GM19463 (cell line): ENCODE results near the gene RNF113A.
A peak's percentile ranks its signal among the peaks of the same experiment; 100 is the strongest.
"Not testable (repeated sequence)": the region's sequence is repeated elsewhere in the genome, so short reads cannot be mapped to it uniquely, and the experiment has no call there.

ENCODE experiments used
- ATAC-seq: cut with Tn5 transposase; IDR thresholded peaks from one replicate; pipeline ENCODE4 v1.9.1; 2021; ENCODE audit warnings: mild to moderate bottlenecking, moderate library complexity; ENCODE audit not compliant: unreplicated experiment

RNF113A gene

GRCh38 chrX:119871599-119872395 lies at the start of gene RNF113A, which contains the start of gene NDUFA1:
RNF113A (minus strand) TSS chrX:119871733; CDS start chrX:119871613, 120 bp downstream.
NDUFA1 (plus strand) TSS chrX:119871832; CDS start chrX:119871912, 80 bp downstream.
- peak; percentile 89 for ATAC-seq

DNA sequence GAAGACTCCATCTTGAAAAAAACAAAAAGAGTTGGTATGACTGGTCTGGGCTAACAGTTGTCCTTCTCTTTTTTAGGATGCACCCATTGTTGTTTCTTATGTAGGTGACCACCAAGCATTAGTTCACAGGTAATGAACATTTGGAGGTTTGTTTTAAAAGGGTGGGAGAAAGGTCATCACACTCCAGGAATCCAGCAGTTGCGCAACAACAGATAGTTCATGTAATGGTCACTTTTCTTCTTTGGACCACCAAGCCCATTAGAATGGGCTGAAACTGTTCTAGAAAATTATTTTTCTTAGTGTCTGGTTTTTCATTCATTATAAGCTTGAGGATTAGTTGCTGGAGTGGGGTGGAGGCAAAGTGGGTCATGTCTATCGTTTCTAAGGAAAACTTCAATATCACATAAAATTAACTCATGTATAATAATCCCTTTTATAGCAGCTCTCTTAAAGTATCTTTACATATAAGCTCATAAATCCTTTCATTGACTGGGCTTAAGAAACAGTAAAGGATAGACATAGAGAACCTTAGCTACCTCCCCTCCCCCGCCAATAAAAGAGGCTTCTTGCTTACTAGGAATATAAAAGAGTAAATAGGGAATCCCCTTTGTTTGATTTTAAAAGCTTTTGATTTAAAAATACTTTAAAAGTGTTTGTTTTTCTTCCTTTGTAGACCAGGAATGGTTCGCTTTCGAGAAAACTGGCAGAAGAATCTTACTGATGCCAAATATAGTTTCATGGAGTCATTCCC lies 48.5 kb upstream of the RNF113A start:
- no peak for ATAC-seq

GRCh38 chrX:119917877-119918276 lies 46.3 kb upstream of the RNF113A start:
- ATAC-seq, result no peak

DNA sequence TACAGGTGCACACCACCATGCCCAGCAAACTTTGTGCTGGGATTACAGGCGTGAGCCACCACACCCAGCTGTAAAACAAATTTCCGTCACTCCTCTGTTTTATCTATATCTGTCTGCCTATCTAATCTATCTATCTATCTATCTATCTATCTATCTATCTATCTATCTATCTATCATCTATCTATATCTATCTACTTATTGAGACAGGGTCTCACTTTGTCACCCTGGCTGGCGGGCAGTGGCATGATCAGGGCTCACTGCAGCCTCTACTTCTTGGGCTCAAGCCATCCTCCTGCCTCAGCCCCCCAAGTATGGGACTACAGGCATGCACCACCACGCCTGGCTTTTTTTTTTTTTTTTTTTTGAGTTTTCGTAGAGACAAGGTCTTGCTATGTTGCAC lies 44.8 kb upstream of the RNF113A start:
- no peak for ATAC-seq

GRCh38 chrX:119900976-119901375 lies 29.4 kb upstream of the RNF113A start:
- ATAC-seq, result no peak

- no peak for ATAC-seq
Observed at GRCh38 chrX:119899125-119899524, 27.6 kb upstream of the RNF113A start.

DNA sequence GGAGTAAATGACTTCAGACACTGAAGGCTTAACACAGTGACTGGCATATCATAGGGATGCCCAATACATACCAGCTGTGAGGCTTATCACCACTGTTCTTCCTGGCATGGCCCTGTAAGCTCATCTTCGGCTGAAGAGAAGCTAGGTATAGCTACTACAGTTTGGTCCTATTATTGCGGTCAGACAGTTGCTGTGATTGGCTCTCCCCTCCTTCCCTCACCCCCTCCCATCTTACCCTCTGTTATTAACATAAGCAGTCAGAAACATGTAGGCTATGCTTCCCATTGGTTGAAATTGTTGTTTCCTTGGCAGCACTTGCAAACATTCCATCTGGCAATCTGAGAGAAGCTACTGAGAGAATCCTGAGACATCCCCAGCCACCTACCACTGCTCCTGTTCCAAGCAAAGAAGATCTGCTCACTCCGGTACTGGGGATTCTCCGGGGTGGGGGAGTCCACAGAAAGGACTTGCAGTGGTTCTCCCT lies 24.4 kb upstream of the RNF113A start, which contains the start of gene AKAP14:
Gene AKAP14 (plus strand): TSS at position 51 of the 484 bp plus-strand sequence. CDS start 7,331 bp downstream, outside the sequence.
- ATAC-seq, result no peak

- ATAC-seq, result not testable (repeated sequence)
Observed at GRCh38 chrX:119891961-119892692, 20.6 kb upstream of the RNF113A start.

DNA sequence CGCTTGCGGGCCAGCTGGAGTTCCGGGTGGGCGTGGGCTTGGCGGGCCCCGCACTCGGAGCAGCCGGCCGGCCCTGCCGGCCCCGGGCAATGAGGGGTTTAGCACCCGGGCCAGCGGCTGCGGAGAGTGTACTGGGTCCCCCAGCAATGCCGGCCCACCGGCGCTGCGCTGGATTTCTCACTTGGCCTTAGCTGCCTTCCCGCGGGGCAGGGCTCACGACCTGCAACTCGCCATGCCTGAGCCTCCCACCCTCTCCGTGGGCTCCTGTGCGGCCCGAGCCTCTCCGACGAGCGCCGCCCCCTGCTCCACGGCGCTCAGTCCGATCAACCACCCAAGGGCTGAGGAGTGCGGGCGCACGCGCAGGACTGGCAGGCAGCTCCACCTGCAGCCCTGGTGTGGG lies 19.1 kb upstream of the RNF113A start:
- ATAC-seq, result not testable (repeated sequence)

DNA sequence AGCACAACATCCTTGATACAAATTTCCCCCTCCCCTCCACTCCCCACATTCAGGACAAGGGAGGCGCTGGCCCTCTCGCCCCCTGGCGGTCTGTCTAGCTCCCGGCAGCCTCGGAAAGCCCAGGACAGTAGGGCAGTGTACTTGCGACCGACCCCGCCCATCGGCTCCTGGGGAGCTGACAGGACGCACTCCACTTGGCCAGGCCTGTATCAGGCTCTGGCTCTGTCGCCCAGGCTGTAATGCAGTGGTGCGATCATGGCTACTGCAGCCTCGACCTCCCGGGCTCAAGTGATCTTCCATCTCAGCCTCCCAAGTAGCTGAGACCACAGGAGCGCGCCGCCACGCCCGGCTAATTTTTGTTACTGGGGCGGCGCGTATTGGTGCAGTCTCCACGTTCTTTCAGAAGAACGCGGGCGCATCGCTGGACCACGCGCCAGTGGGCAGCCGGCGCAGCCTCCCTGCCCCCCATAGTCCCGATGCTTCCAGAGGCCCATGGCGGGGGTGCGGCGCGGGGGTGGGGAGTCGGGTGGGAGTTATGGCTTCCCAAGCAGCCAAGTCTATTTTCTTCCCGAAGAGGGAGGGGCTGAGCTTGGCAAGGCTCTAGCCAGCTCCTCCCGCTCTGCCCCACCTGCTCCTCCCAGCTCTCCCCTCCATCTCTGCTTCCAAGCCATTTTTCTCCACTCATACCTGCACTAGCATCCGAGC lies 16.3 kb upstream of the RNF113A start:
- peak; percentile 91 for ATAC-seq

DNA sequence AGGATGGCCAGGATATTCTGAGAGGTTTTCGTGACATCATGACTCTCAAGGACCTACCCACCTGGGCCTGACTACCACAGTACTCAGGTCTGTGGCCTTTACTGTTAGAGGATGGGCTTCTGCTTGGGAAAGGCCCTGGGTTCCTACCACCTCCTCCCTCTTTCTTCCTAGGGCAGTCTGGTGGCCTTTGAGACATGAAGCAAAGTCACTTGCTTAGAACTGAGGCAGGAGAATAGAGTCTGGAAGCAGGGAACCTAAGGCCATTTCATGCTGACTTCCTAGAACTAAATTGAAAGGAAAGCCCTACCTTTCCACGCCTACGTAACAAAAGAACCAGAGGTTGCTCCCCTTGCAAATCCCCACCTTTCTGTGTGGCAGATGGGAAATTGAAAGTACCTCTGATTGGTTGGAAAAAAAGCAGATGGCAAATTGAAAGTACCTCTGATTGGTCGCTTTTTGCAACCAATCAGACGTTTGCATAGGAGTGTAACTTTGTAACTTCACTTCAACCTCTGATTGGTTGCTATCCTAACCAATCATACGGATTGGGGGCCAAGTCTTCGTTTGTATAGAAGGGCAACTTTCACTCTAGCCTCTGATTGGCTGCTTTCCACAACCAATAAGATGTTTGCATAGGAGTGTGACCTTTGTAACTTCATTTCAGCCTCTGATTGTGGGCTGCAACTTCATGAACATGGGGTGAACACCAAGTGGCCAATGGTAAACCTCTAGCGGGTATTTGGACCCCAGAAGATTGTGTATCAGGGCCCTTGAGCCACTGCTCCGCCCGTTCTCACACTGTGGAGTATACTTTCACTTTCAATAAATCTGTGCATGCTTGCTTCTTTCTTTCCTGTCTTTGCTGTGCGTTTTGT lies 14.3 kb upstream of the RNF113A start:
- no peak for ATAC-seq

DNA sequence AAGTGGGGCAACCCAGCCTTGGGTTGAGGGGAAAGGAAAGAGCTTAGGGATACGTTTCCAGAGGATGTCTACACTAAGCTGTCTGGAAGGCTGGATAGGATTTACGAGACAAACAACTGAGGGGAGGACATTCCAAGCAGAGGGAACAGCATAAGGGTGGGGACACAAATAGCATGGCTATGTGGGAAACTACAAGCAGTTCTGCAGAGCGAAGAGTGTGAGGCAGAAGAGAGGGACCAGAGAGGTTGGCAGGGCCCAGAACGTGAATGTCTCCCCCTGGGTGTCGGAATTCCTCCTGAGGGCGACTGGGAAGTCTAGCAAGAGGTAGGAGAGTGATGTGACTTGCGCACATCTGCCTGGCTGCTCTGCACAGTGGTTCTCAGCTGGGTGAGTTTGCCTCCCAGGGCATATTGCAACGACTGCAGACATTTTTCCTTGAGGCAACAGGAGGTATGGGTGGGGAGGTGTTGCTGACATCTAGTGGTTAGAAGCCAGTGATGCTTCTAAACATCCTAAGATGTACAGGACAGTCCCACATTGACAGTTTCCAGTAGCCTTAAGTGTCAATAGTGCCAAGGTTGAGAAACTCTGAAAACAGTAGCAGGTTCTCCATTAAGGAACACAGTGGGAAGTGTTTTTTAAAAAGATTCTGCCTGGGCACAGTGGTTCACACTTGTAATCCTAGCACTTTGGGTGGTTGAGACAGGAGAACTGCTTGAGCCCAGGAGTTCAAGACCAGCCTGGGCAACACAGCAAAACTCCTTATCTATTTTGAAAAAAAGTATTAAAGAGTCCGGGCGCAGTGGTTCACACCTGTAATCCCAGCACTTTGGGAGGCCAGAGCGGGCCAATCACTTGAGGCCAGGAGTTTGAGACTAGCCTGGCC lies 9.3 kb upstream of the RNF113A start:
- peak; percentile 80 for ATAC-seq

GRCh38 chrX:119880076-119880475 lies 8.5 kb upstream of the RNF113A start:
- no peak for ATAC-seq

DNA sequence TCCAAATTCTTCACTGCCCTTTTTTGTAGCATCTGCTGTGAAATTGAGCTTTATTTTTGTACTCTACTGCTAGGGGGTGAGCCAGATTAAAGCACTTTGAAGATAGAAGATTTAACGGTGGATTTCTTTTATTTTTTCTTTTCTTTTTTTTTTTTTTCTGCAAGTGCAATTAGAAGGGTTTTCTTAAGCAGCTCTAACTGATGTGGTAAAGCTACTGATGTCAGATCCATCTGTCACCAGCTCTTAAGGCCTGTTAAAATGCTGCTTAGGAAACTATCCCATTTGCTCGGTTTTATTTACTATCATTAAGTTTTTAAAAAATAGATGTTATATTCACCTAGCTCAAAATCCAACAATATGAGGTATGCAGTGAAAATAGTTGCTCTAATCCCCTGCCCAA lies 7.2 kb upstream of the RNF113A start:
- ATAC-seq, result no peak

DNA sequence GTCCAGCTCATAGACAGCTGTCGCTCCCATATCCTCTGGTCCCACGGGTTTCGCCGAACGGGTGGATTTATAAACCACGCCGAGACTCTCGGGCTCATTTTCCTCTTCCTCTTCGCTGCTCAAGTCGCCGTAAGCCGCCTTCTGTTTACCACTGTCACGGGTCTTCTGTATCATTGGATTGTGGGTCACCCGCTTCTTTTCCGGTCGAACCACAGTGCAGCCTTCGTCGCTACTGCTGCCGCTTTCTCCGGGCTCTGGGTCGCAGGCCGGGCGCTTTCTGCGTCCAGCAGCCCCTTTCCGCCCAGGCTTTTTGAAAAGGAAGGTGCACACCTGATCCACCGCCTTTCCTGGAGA lies 311 bp downstream of the RNF113A start:
- peak; percentile 36 for ATAC-seq

GRCh38 chrX:119870626-119871131 lies 854 bp downstream of the RNF113A start:
- no peak for ATAC-seq

DNA sequence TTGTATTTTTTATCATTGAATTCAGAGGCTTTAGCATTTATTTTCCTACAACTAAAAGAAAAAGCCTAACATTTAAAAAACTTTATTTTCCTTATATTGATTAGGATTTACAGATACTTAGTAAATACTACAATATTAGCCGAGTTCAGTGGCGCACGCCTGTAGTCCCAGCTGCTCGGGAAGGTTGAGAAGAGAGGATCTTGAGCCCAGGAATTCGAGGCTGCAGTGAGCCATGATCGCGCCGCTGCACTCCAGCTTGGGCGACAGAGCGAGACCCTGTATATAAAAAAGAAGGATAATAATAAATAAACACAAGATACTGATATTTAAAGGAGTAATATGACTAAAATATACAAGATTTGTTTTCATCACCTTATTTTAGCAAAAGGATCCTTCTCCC lies 18.1 kb downstream of the RNF113A start:
- no peak for ATAC-seq
